ENCODE results near the gene CLCN6.

GRCh38 chr1:11880181-11880575, 74.2 kb downstream of the CLCN6 start:
- TF ChIP-seq CTCF (conservative IDR thresholded peaks at IDR 0.05; ENCODE audit: low read depth, low read length): no peak
- TF ChIP-seq EZH2 (IDR thresholded peaks at IDR 0.05; ENCODE audit: low read length, unreplicated experiment): no peak

Measured in PC-3 (cell line).